ENCODE measurements around the gene SRF. TPM values are rescaled to one million over a fixed set of nuclear protein-coding genes. Genes with fewer than 3 reads are reported as not detected.

Gene SRF
- total RNA-seq, 1 donor from 2014 or later, result 20.7 TPM

- H3K9me3 Mint-ChIP-seq (ENCODE audit: unreplicated experiment), result peaks cover 2% of the 10 kb centered on the region
- no peaks in the 10 kb centered on the region for H3K36me3 Mint-ChIP-seq (ENCODE audit: unreplicated experiment)
- no peak for DNase-seq
- no peak overlapping the region for H3K4me3 Mint-ChIP-seq (ENCODE audit: unreplicated experiment)
- peaks cover 15% of the 10 kb centered on the region for H3K27me3 Mint-ChIP-seq (ENCODE audit: unreplicated experiment)
- H3K27ac Mint-ChIP-seq (ENCODE audit: unreplicated experiment), result no peak overlapping the region
- peaks cover 16% of the 10 kb centered on the region for H3K4me1 Mint-ChIP-seq (ENCODE audit: low read depth, unreplicated experiment)
- TF ChIP-seq CTCF (IDR thresholded peaks at IDR 0.05; ENCODE audit: partially characterized antibody, unreplicated experiment), result no peak
Observed at GRCh38 chr6:43217351-43217750, 46.3 kb downstream of the SRF start.

GRCh38 chr6:43219119-43219518 lies 48.0 kb downstream of the SRF start:
- DNase-seq, result no peak
- no peak overlapping the region for H3K4me3 Mint-ChIP-seq (ENCODE audit: unreplicated experiment)
- H3K9me3 Mint-ChIP-seq (ENCODE audit: unreplicated experiment), result peaks cover 2% of the 10 kb centered on the region
- peaks cover 15% of the 10 kb centered on the region for H3K4me1 Mint-ChIP-seq (ENCODE audit: low read depth, unreplicated experiment)
- peaks cover 19% of the 10 kb centered on the region for H3K27me3 Mint-ChIP-seq (ENCODE audit: unreplicated experiment)
- no peaks in the 10 kb centered on the region for H3K36me3 Mint-ChIP-seq (ENCODE audit: unreplicated experiment)
- no peak for TF ChIP-seq CTCF (IDR thresholded peaks at IDR 0.05; ENCODE audit: partially characterized antibody, unreplicated experiment)
- no peak overlapping the region for H3K27ac Mint-ChIP-seq (ENCODE audit: unreplicated experiment)

GRCh38 chr6:43219814-43220213 lies 48.7 kb downstream of the SRF start:
- Mint-ChIP-seq H3K27ac (ENCODE audit: unreplicated experiment) (no peak overlapping the region), H3K4me1 (ENCODE audit: low read depth, unreplicated experiment) (peaks cover 15% of the 10 kb centered on the region), H3K9me3 (ENCODE audit: unreplicated experiment) (peaks cover 2% of the 10 kb centered on the region), H3K4me3 (ENCODE audit: unreplicated experiment) (no peak overlapping the region), H3K27me3 (ENCODE audit: unreplicated experiment) (peaks cover 15% of the 10 kb centered on the region), H3K36me3 (ENCODE audit: unreplicated experiment) (no peaks in the 10 kb centered on the region)
- TF ChIP-seq CTCF (IDR thresholded peaks at IDR 0.05; ENCODE audit: partially characterized antibody, unreplicated experiment), result no peak
- no peak for DNase-seq

- TF ChIP-seq CTCF (IDR thresholded peaks at IDR 0.05; ENCODE audit: partially characterized antibody, unreplicated experiment), result no peak
- peaks cover 2% of the 10 kb centered on the region for H3K9me3 Mint-ChIP-seq (ENCODE audit: unreplicated experiment)
- no peaks in the 10 kb centered on the region for H3K36me3 Mint-ChIP-seq (ENCODE audit: unreplicated experiment)
- no peak for DNase-seq
- H3K4me1 Mint-ChIP-seq (ENCODE audit: low read depth, unreplicated experiment), result peaks cover 9% of the 10 kb centered on the region
- no peak overlapping the region for H3K27ac Mint-ChIP-seq (ENCODE audit: unreplicated experiment)
- peaks cover 15% of the 10 kb centered on the region for H3K27me3 Mint-ChIP-seq (ENCODE audit: unreplicated experiment)
- H3K4me3 Mint-ChIP-seq (ENCODE audit: unreplicated experiment), result no peak overlapping the region
Observed at GRCh38 chr6:43220439-43220951, 49.4 kb downstream of the SRF start.

- H3K9me3 Mint-ChIP-seq (ENCODE audit: unreplicated experiment), result peaks cover 4% of the 10 kb centered on the region
- TF ChIP-seq CTCF (IDR thresholded peaks at IDR 0.05; ENCODE audit: partially characterized antibody, unreplicated experiment), result no peak
- H3K4me1 Mint-ChIP-seq (ENCODE audit: low read depth, unreplicated experiment), result peaks cover 3% of the 10 kb centered on the region
- H3K36me3 Mint-ChIP-seq (ENCODE audit: unreplicated experiment), result no peaks in the 10 kb centered on the region
- peaks cover 13% of the 10 kb centered on the region for H3K27me3 Mint-ChIP-seq (ENCODE audit: unreplicated experiment)
- DNase-seq, result no peak
- H3K27ac Mint-ChIP-seq (ENCODE audit: unreplicated experiment), result no peak overlapping the region
- H3K4me3 Mint-ChIP-seq (ENCODE audit: unreplicated experiment), result no peak overlapping the region
Observed at GRCh38 chr6:43221046-43221972, 50.2 kb downstream of the SRF start.

Data from glutamatergic neuron (in vitro differentiated cells).